HEK293 (cell line): Measurements from ENCODE around the gene SNCB.

Experiments
- CTCF ChIP-seq: fragments of 450-650 bp; formaldehyde crosslinking; IDR thresholded peaks from 2 replicates; pipeline ENCODE4 v1.5.1; 2016; ENCODE audit warnings: missing biosample characterization, missing genetic modification characterization
- KLF1 ChIP-seq: fragments of 450-650 bp; formaldehyde crosslinking; IDR thresholded peaks from 2 replicates; pipeline ENCODE4 v1.5.1; 2016; ENCODE audit warnings: missing biosample characterization, missing genetic modification characterization
- SETDB1 ChIP-seq: IDR thresholded peaks from one replicate; pipeline ENCODE4 v1.6.1; 2017; ENCODE audit warnings: mild to moderate bottlenecking, low read length, moderate library complexity, mixed read lengths; ENCODE audit not compliant: insufficient read length
- YY1 ChIP-seq: fragments of 450-650 bp; formaldehyde crosslinking; IDR thresholded peaks from 2 replicates; pipeline ENCODE4 v1.5.1; 2018; ENCODE audit warnings: missing biosample characterization, missing genetic modification characterization
- ZFP41 ChIP-seq: fragments of 450-650 bp; formaldehyde crosslinking; IDR thresholded peaks from 2 replicates; pipeline ENCODE4 v1.5.1; 2016; ENCODE audit warnings: missing biosample characterization, missing genetic modification characterization, borderline replicate concordance
- ZNF121 ChIP-seq: fragments of 450-650 bp; formaldehyde crosslinking; IDR thresholded peaks from 2 replicates; pipeline ENCODE4 v1.5.1; 2016; ENCODE audit warnings: missing biosample characterization, missing genetic modification characterization
- ZNF146 ChIP-seq: fragments of 450-650 bp; formaldehyde crosslinking; IDR thresholded peaks from 2 replicates; pipeline ENCODE4 v1.5.1; 2016; ENCODE audit warnings: missing biosample characterization, missing genetic modification characterization
- ZNF23 ChIP-seq: fragments of 450-650 bp; formaldehyde crosslinking; IDR thresholded peaks from 2 replicates; pipeline ENCODE4 v1.5.1; 2016; ENCODE audit warnings: missing biosample characterization, missing genetic modification characterization, borderline replicate concordance
- TF ChIP-seq, protein P1 (sequence below): sonication (generic); formaldehyde crosslinking; IDR thresholded peaks from 2 replicates; pipeline ENCODE4 v1.8.1; 2022; ENCODE audit warnings: mild to moderate bottlenecking, moderate library complexity, missing genetic modification reagents
- TF ChIP-seq, protein P2 (sequence below): fragments of 450-650 bp; formaldehyde crosslinking; IDR thresholded peaks from 2 replicates; pipeline ENCODE4 v1.5.1; 2016; ENCODE audit warnings: missing biosample characterization, missing genetic modification characterization
- TF ChIP-seq, protein P3 (sequence below): fragments of 450-650 bp; formaldehyde crosslinking; IDR thresholded peaks from 2 replicates; pipeline ENCODE4 v1.5.1; 2017; ENCODE audit warnings: missing biosample characterization, missing genetic modification characterization
- TF ChIP-seq, protein P4 (sequence below): fragments of 450-650 bp; formaldehyde crosslinking; IDR thresholded peaks from 2 replicates; pipeline ENCODE4 v1.5.1; 2016; ENCODE audit warnings: missing biosample characterization, missing genetic modification characterization

GRCh38 chr5:176671890-176672747 lies 41.8 kb upstream of the SNCB start:
- TF ChIP-seq CTCF (tag by site-specific recombination) (no peak), ZNF121 (tag by site-specific recombination) (no peak), ZFP41 (tag by site-specific recombination) (no peak), ZNF146 (tag by site-specific recombination) (no peak), SETDB1 (no peak), KLF1 (tag by site-specific recombination) (no peak), ZNF23 (tag by site-specific recombination) (no peak), YY1 (tag by site-specific recombination) (no peak)
- TF ChIP-seq, protein P1, sequence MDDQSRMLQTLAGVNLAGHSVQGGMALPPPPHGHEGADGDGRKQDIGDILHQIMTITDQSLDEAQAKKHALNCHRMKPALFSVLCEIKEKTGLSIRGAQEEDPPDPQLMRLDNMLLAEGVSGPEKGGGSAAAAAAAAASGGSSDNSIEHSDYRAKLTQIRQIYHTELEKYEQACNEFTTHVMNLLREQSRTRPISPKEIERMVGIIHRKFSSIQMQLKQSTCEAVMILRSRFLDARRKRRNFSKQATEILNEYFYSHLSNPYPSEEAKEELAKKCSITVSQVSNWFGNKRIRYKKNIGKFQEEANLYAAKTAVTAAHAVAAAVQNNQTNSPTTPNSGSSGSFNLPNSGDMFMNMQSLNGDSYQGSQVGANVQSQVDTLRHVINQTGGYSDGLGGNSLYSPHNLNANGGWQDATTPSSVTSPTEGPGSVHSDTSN (CRISPR knock-in tag) = no peak
- TF ChIP-seq, protein P2, sequence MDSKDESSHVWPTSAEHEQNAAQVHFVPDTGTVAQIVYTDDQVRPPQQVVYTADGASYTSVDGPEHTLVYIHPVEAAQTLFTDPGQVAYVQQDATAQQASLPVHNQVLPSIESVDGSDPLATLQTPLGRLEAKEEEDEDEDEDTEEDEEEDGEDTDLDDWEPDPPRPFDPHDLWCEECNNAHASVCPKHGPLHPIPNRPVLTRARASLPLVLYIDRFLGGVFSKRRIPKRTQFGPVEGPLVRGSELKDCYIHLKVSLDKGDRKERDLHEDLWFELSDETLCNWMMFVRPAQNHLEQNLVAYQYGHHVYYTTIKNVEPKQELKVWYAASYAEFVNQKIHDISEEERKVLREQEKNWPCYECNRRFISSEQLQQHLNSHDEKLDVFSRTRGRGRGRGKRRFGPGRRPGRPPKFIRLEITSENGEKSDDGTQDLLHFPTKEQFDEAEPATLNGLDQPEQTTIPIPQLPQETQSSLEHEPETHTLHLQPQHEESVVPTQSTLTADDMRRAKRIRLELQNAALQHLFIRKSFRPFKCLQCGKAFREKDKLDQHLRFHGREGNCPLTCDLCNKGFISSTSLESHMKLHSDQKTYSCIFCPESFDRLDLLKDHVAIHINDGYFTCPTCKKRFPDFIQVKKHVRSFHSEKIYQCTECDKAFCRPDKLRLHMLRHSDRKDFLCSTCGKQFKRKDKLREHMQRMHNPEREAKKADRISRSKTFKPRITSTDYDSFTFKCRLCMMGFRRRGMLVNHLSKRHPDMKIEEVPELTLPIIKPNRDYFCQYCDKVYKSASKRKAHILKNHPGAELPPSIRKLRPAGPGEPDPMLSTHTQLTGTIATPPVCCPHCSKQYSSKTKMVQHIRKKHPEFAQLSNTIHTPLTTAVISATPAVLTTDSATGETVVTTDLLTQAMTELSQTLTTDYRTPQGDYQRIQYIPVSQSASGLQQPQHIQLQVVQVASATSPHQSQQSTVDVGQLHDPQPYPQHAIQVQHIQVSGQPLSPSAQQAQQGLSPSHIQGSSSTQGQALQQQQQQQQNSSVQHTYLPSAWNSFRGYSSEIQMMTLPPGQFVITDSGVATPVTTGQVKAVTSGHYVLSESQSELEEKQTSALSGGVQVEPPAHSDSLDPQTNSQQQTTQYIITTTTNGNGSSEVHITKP (tag by site-specific recombination) = no peak
- TF ChIP-seq, protein P3, sequence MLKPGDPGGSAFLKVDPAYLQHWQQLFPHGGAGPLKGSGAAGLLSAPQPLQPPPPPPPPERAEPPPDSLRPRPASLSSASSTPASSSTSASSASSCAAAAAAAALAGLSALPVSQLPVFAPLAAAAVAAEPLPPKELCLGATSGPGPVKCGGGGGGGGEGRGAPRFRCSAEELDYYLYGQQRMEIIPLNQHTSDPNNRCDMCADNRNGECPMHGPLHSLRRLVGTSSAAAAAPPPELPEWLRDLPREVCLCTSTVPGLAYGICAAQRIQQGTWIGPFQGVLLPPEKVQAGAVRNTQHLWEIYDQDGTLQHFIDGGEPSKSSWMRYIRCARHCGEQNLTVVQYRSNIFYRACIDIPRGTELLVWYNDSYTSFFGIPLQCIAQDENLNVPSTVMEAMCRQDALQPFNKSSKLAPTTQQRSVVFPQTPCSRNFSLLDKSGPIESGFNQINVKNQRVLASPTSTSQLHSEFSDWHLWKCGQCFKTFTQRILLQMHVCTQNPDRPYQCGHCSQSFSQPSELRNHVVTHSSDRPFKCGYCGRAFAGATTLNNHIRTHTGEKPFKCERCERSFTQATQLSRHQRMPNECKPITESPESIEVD (tag by site-specific recombination) = no peak
- TF ChIP-seq, protein P4, sequence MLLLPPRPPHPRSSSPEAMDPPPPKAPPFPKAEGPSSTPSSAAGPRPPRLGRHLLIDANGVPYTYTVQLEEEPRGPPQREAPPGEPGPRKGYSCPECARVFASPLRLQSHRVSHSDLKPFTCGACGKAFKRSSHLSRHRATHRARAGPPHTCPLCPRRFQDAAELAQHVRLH (tag by site-specific recombination) = no peak
